ENCODE measurements around the gene MXD1.
A peak's percentile ranks its signal among the peaks of the same experiment; 100 is the strongest.
"Not testable (repeated sequence)": the region's sequence is repeated elsewhere in the genome, so short reads cannot be mapped to it uniquely, and the experiment has no call there.

The MXD1 gene, protein sequence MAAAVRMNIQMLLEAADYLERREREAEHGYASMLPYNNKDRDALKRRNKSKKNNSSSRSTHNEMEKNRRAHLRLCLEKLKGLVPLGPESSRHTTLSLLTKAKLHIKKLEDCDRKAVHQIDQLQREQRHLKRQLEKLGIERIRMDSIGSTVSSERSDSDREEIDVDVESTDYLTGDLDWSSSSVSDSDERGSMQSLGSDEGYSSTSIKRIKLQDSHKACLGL

DNA sequence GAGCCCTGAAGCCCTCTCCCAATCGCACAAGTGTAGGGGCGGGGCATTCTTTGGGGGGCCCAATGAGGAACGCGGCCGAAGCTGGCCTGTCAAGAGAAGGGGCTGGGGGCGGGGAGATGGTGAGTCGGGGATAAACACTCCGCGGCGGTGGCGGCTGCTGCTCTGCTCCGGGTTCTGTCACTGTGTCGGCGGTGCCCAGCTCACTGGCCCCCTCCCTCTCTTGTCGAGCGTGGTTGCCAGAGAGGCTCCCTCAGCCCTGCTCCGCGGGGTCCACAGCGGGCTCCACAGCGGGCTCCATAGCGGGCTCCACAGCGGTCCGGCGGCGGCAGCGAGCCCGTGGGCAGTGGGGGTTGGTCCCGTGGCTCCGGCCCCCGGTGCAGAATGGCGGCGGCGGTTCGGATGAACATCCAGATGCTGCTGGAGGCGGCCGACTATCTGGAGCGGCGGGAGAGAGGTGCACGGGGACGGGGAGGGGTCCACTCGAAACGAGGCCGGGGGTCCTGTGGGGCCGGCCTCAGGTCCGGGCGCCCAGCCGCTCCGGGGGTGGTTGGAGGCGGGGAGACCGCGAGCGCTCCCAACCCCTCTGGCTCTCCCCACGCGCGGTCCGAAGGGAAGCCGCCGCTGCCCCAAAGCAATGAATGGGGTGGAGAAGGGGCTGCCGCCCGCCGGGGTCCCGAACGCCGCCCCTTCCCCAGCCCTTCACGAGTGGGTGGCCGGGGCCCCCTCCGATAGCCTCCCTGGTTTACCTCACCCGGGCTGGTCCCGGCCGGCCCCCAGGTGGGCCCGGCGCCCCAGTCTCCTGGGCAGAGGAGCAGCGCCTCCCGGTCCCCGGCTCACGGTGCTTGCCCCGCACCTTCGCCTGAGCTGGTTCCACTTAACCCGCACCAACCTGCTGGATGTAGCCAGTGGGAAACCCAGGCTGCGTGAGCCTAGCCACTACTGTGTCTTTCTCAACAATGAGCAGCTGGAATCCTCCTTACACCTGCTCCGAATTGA is at the start of gene MXD1:
MXD1 (plus strand) TSS at position 160 of the 996 bp plus-strand sequence; CDS start at position 382, 222 bp downstream.
- DNase-seq = peak in 1 of 2 donors; percentile 23

DNA sequence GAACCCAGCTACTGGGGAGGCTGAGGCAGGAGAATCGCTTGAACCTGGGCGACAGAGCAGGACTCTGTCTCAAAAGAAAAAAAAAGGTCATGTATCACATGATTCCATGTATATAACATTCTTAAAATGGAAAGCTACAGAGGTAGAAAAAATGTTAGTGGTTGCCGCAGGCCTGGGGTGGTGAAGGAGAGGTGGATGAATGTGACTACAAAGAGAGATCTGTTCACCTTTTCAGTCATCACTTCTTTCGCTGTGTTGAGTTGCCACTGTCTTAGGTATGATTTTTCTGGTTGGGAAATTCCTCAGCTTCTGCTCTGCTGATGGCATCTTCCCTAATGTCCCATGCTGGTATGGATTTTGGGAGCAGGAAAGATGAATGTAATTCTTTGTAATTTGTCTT is 26.5 kb upstream of the MXD1 start:
- no peak for DNase-seq

DNA sequence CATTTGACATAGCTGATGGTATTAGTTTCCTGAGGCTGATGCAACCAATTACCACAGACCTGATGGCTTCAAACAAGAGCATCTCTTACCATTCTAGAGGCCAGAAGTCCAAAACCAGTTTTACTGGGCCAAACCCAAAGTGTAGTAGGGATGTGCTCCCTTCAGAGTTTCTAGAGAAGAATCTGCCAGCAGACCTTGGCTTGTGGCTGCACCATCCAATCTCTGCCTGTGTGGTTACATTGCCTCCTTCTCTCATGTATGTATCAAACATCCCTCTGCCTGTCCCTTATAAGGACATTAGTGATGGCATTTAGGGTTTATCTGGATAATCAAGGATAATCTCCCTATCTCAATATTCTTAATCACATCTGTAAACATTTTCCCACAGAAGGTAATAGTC is 25.6 kb upstream of the MXD1 start:
- no peak for DNase-seq

DNA sequence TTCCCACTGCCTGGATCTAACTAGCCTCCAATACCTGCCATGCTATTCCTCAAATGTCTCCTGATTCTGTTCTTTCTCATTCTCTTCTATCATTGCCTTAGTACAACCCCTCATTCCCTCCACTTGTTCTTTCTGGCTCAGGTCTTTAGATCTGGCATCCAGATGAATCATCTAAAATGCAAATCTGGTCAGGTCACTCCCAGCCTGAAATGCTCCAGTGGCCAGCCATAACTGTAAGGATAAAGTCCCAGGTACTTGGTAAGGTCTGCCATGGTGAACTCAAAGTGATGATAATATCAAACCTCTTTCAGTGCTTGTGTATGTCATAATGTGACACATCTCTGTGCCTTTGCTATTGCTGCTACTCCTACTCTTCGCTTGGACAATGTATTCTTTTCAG is 24.0 kb upstream of the MXD1 start:
- DNase-seq = no peak

DNA sequence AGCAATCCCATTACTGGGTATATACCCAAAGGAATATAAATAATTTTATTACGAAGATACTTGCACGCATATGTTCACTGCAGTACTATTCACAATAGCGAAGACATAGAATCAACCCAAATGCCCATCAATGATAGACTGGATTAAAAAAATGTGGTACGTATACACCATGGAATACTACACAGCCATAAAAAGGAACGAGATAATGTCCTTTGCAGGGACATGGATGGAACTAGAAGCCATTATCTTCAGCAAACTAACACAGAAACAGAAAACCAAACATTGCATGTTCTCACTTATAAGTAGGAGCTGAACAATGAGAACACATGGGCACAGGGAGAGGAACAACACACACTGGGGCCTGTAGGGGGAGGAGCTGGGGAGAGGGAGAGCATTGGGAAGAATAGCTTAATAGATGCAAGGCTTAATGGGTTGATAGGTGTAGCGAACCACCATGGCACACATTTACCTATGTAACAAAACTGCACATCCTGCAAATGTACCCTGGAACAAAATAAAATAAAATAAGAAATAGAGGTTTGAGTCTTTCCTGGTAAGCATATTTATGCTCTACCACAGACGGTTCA is 22.0 kb upstream of the MXD1 start:
- DNase-seq = not testable (repeated sequence)

DNA sequence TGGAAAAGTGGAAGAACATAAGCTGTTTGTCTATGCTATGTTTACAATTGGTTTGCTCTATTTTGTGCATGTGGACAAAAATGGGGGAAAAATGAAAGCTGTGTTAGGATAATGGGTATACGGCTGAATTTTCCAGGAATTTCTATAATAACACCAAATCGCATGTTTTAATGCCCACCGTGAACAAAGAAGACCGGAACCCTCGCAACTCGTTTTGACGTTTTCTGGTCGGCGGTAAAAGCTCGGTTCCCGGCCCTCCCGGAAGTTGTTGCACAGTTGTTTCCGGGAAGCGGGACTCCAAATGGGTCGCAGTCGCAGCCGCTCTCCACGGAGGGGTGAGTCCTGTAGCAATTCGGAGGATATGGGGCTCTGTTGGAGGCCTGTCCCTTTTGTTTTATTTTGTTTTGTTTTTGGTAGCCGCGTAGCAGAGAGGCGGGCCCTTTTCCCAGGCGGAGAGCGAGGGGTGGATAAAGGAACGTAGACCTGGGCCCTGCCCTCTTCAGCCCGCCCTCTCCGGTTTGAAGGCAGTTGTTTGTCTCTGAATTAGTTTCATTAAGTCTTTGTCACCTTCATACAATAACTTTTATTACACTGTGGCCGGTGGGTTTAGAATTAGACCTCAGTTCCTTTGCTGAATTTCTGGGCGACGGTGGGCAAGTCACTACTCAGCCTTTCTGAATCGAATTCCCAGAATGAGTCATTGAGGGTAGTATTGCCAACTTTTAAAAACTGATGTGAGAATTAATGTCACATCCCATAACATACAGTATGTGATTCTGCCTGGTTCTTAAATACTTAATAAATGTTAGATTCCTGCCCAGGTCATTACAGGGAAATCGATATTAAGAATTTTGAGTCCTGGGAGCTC is 21.0 kb upstream of the MXD1 start, which contains the start of gene SNRNP27:
SNRNP27 (plus strand) TSS at position 273 of the 868 bp plus-strand sequence; CDS start at position 302, 29 bp downstream.
- peak; percentile 84 to 89 for DNase-seq

DNA sequence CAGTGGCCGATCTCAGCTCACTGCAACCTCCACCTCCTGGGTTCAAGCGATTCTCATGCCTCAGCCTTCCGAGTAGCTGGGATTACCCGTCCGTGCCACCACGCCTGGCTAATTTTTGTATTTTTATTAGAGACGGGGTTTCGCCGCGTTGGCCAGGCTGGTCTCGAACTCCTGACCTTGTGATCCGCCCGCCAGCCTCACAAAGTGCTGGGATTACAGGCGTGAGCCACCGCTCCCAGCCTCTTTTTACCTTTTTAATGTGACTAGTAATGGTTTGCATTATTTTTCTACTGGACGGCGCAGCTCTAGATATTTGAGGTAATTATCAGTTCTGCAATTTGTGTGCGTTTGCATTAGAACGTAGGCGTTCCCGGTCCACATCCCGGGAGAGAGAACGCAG is 20.2 kb upstream of the MXD1 start:
- DNase-seq = not testable (repeated sequence)

DNA sequence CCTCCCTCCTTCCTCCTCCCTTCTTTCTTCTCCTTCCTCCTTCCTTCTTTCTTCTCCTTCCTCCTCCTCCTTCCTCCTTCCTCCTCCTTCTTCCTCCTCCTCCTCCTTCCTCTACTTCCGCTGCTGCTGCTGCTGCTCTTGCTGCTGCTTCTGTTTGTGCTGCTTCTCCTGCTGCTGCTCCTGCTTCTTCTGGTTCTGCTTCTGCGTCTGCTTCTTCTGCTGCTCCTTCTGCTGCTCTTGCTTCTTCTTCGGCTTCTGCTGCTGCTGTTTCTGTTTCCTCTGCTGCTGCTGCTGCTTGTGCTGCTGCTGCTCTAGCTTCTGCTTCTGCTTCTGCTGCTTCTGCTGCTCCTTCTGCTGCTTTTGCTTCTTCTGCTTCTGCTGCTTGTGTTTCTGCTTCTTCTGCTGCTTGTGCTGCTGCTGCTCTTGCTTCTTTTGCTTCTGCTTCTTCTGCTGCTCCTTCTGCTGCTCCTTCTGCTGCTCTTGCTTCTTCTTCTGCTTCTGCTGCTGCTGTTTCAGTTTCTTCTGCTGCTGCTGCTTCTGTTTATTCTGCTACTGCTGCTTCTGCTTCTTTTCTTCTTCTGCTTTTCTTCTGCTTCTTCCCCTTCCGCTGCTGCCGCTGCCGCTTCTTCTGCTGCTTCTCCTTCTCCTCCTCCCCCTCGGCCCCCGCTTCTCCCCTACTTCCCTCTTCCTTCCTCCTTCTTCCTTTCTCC is 12.5 kb upstream of the MXD1 start:
- DNase-seq = peak; percentile 25 to 56

DNA sequence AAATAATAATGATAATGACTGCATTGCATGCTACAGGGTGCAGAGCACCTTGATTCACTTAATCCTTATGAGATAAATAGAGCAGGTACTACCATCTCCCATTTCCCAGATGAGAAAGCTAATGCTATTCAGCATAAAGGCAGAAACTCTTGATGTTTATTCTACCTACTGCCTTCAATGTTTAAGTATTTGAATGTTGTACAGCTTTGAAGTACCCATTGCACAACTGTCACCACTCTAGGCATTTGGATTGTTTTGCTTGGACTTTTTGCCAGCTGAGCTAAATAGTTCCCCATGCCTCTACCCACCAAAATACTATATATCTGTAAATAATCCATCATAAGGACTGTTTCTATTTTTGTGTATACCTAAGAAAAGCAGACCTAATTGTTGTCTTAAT is 7.7 kb upstream of the MXD1 start:
- no peak for DNase-seq

DNA sequence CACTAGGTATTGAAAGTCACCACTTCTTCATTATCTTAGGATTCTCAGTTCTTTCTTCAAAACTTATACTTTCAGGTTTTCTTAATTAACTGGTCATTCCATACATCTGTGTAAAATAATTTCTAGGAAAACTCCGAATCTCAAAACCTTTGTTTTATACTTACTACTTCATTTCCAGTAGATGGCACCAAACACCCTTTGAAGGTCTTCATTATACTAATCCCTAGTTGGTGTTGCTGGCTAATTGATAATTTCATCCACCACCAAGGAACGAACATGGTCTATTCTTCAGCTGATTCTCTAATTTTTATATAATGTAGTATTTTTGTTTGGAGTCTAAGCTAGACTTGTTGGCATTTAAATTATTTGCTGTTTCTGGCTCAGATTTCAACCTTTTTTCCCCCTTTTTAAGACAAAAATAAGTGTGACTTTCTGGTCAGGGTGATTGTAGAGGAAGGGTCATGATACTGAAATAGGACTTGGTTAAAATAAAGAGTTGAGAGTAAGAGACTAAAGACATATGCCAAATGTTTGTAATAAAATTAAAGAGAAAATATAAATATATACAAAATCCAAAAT is 2.8 kb upstream of the MXD1 start:
- DNase-seq = peak in 1 of 2 donors; percentile 79

DNA sequence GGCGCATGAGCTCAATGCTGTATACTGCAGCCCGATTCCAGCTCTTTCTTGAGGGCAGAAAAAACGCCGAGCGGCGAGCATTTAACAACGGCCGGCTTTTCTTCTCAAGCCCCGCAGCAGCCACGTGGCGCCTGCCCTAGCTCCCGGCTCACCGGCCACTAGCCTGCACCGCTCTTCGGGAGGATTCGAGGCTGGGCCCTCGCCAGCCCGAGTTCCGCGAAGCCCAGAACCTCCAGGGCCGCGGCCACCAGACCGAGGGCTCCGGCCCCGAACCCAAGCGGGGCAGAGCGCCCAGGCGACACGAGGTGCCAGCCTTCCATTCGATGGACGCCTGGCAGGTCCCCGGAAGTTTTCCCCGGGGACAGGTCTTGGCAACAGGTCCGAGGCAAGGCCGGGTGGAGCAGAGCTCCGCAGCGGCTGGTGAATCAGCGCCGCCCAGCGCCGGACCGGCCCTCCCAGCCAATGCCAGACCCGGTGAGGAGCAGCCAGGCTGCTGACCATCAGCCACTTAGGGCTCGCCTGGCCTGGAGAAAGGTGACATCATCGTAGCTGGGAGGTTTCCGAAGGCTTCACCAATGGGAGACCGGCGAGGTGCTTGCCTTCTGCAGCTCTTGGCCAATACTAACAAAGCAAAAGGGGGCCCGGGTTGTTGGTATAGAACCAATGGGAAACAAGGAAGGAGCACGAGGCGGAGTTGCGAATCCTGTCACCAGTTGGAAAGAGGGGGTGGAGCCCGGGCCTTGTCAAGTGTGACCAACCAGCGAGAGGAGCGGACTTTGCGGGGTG is 552 bp upstream of the MXD1 start:
- peak; percentile 100 for DNase-seq

DNA sequence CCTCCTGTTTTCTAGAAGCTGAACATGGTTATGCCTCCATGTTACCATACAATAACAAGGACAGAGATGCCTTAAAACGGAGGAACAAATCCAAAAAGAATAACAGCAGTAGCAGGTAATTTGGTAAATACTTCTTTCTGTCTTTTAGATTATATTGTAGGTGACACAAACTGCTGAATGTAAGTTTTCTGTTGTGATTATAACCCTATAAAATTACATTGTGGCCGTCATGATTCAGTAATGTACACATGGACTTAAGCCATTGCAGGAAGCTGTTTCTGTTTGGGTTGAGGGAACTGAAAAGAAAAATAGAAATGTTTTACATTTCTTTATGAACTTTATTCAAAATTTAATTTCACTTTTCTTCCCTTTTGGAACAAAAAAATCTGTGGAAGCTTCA is 1.2 kb downstream of the MXD1 start:
- DNase-seq = no peak

DNA sequence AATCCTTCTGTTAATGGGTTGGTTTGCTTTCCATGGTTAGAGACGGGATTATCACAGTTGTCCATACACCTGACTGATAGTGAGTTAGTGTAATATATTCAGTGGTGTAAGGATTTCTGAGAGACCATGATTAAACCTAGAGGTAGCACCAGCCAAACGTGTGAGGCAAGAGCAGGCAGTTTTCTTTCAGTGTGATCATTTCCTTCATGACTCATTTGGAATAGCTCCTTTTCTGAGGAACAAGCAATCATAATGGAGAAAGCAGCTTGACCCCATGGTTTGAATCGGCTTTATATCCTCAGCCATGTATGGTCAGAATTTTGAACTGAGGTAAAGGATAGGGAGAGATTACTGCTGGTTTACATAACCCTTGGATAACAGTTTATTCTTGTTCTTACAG is 2.9 kb downstream of the MXD1 start:
- DNase-seq = peak in 1 of 2 donors; percentile 31

DNA sequence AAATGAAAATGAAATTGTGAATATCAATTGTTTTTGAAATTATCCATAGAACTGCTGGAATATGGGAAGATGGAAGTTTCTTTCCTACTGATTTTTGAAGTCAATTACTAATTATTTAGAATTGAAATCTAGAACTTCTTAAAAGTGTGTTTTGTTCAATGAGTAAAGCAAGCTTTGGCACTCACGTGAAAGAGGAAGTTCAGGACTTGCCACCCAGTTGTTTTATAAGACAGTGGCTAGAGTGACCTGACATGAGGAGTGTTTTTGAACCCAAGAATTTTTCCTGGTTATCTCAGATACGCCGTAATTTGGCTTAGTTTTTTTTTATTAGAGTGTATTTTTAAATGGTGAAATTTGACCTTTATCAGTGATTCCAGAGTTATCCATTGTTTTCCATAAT is 3.5 kb downstream of the MXD1 start:
- no peak for DNase-seq

DNA sequence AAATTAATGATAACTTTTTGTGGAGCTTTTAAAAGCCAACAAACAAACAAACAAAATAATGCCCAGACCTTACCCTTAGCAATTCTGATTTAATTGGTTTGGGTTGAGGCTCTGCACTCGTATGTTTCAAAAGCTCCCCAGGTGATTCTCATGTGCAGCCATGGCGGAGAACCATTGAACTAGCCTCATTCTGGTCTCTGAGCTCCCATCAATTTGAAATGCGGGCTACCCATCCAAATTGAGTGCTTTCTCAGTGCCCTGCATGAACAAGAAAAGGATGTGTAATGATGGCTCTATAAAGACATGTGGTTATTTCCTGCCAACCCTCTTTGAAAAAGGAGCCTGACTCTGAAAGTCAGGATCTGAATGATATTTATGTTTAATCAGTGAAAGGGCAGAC is 8.2 kb downstream of the MXD1 start:
- DNase-seq = no peak

DNA sequence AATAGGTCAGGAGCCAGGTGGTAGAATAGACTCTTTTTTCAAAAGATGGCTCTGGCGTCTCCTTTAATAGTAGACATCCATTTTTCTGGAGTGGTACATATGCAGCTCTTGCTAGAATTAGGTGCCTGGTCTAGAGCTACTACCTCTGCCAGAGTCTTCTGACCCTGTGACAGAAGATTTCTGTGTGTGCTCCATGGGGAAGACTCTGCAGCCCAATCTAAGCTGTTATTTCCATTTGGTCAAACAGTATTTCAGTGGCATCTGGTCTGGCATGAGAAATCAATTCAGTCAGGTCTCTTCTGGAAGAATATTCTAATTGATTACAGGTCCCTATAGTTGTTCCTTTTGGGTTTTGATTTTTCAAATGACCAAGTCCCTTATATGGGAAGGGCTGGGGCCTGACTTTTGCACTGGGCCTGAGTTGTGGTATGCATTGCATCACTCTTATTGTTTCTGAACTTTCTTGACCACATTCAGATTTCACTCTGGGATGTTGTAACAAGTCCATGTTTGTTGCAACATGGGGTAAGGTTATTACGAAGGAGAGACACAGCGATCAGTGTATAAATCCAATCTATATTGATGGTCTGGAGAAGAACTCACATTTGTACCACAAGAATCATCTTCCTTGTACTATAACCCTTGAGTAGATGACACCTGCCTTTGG is 12.1 kb downstream of the MXD1 start:
- peak in 1 of 2 donors; percentile 30 for DNase-seq

DNA sequence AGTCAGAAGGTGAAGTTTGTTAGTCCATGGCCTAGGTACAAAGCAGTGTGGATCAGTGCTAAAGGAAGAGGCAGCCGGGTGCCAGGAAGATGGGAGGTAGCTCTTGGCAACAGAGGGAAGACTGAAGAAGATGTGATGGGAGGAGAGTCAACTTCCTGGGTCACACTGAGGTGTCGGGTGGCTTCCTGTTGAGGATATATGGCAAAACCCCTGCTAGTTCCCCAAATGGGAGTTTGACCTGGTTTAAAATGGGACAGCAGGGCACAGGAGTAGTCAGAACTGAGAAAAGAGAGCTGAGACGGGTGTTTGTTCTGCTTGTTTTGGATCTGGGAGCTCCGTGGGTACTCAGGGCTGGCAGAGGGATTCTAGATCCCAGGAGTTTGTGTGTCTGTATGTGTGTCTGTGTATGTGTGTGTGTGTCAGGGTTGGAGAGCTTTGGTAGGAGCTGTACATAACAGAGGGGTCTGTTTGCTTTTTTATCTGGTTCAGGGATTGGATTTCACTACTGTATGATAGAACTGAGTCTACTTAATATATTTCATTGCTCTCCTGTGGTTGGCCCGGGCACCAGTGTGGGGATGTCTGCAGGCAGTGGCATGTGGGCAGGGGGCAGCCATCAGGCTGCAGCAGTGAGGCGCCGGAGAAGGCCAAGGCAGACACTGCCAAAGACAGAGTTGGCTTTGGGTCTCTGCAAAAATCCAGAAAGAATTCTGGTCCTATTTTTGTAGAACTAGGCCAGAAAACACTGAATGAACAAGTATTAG is 17.1 kb downstream of the MXD1 start:
- no peak for DNase-seq

DNA sequence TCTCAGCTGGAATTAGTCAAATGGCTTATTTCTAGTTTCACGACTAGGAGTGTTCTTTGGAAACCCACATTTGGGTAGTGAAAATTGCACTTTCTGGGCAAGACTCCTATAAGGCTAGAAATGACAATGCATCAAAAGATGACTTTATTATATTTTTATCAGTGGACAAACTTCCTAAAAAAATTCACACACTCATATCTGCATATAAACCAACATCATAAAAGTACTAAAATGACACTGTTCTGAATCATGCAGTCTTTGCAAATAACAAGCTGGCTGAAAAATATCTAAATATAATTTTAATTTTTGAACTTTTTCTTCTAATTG is 17.6 kb downstream of the MXD1 start:
- DNase-seq = no peak

DNA sequence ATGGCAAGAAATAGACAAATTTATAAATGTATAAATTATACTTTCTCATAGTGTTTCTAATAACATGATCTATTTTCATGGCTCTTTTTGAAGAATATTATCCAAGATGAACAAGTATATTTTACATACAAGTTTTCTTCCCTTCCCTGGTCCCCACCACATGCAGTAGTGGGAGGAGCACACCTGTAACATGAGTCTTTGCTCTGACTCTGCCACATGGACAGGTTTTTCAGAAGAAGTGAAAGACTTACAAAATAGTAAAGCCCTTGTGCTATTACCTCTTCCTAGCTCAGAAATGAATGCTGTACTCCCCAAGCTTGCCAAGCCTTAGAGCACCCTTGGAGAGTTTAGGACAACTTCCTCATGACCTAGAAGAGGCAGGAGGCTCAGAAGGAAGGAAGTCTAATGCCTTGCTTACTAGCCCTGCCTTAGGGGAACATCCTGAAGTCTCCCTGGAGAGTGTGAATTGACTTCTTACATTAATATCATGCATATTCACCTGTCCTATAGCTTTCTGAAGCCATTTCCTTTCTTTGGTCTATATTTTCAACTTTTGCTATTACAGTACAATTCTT is 18.4 kb downstream of the MXD1 start:
- no peak for DNase-seq
